ENCODE data around the gene SCRT2. TPM values are rescaled to one million over a fixed set of nuclear protein-coding genes. Genes with fewer than 3 reads are reported as not detected.

SCRT2 gene
- total and polyA plus RNA-seq, 9 of the 15 experiments (the other 6 are each of a cell fraction or from before 2014, with no cell fraction given): 0.04 to 0.75 (median 0.13) TPM; not detected in 2

GRCh38 chr20:684676-685319 is 9.2 kb upstream of the SCRT2 start (continued):
- no peak for TF ChIP-seq ZNF740 (CRISPR knock-in tag; IDR thresholded peaks at IDR 0.05)
- TF ChIP-seq ZNF740 (tag; IDR thresholded peaks at IDR 0.05): no peak
- TF ChIP-seq BRD9 (IDR thresholded peaks at IDR 0.05; ENCODE audit: low read depth, partially characterized antibody): no peak
- TF ChIP-seq PRDM10 (IDR thresholded peaks at IDR 0.05; ENCODE audit: partially characterized antibody): no peak
- TF ChIP-seq SAFB2 (IDR thresholded peaks at IDR 0.05; ENCODE audit: borderline replicate concordance, low read depth, low read length, severe bottlenecking): no peak
- TF ChIP-seq ZFP91 (CRISPR knock-in tag; IDR thresholded peaks at IDR 0.05): no peak
- TF ChIP-seq MEF2A (IDR thresholded peaks at IDR 0.05; ENCODE audit: control insufficient read depth, low read depth, low read length): no peak
- TF ChIP-seq ETV6 (IDR thresholded peaks at IDR 0.05; ENCODE audit: borderline replicate concordance in 1 of 2, low read depth in 2 of 2, low read length in 1 of 2): no peak
- no peak for TF ChIP-seq ETV6 (CRISPR knock-in tag; IDR thresholded peaks at IDR 0.05; ENCODE audit: borderline replicate concordance)
- peak; percentile 26; the same call in 1 of the 2 replicates for TF ChIP-seq GATA2 (CRISPR knock-in tag; IDR thresholded peaks at IDR 0.05)
- no peak for TF ChIP-seq SMC3 (conservative IDR thresholded peaks at IDR 0.05; ENCODE audit: insufficient read depth, low read depth, low read length)
- TF ChIP-seq BDP1 (IDR thresholded peaks at IDR 0.05; ENCODE audit: insufficient read depth, insufficient read length): no peak
- TF ChIP-seq NCOR1 (IDR thresholded peaks at IDR 0.05): peak; percentile 71
- TF ChIP-seq E2F1 (CRISPR knock-in tag; IDR thresholded peaks at IDR 0.05): no peak
- TF ChIP-seq CCNT2 (IDR thresholded peaks at IDR 0.05; ENCODE audit: borderline replicate concordance, extremely low read depth, insufficient read length, low read depth, low read length): peak; percentile 19
- TF ChIP-seq FOXK2 (conservative IDR thresholded peaks at IDR 0.05 in 1 of 2, IDR thresholded peaks at IDR 0.05 in 1 of 2; ENCODE audit: low read depth in 2 of 2): no peak
- TF ChIP-seq ARID1B (IDR thresholded peaks at IDR 0.05): peak; percentile 85
- TF ChIP-seq RBFOX2 (IDR thresholded peaks at IDR 0.05; ENCODE audit: low read depth, low read length): no peak
- TF ChIP-seq SMARCA4 (IDR thresholded peaks at IDR 0.05): peak; percentile 51; the same call in 1 of the 2 replicates

Measured in K562 (cell line).